ENCODE measurements around the gene ACAD8.

- TF ChIP-seq, protein P1, sequence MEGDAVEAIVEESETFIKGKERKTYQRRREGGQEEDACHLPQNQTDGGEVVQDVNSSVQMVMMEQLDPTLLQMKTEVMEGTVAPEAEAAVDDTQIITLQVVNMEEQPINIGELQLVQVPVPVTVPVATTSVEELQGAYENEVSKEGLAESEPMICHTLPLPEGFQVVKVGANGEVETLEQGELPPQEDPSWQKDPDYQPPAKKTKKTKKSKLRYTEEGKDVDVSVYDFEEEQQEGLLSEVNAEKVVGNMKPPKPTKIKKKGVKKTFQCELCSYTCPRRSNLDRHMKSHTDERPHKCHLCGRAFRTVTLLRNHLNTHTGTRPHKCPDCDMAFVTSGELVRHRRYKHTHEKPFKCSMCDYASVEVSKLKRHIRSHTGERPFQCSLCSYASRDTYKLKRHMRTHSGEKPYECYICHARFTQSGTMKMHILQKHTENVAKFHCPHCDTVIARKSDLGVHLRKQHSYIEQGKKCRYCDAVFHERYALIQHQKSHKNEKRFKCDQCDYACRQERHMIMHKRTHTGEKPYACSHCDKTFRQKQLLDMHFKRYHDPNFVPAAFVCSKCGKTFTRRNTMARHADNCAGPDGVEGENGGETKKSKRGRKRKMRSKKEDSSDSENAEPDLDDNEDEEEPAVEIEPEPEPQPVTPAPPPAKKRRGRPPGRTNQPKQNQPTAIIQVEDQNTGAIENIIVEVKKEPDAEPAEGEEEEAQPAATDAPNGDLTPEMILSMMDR (IDR thresholded peaks at IDR 0.05), result no peak
- no peak for TF ChIP-seq EZH2 (IDR thresholded peaks at IDR 0.05)
- TF ChIP-seq EZH2phosphoT487 (IDR thresholded peaks at IDR 0.05), result no peak
Measured at GRCh38 chr11:134229126-134229790, 24.1 kb upstream of the ACAD8 start.
